ENCODE measurements around the gene URB2.

DNA sequence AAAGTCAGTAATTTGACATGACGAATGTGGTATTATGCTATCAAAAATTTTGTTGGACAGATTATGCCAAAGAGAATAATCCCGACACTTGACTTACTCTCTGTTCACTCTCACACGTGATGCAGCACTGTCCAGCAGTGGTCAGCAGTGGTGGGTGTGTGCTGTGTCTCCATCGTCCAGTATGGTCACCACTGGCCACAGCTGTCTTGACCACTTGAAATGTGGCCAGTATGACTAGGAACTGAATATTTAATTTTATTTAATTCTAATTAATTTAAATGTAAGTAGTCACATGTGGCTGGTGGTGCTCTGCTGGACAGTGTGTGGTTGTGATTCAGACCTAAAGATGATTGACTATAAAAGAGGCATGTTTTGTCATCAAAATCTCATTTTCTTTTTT is 24.0 kb downstream of the URB2 start:
- TF ChIP-seq, protein P1, sequence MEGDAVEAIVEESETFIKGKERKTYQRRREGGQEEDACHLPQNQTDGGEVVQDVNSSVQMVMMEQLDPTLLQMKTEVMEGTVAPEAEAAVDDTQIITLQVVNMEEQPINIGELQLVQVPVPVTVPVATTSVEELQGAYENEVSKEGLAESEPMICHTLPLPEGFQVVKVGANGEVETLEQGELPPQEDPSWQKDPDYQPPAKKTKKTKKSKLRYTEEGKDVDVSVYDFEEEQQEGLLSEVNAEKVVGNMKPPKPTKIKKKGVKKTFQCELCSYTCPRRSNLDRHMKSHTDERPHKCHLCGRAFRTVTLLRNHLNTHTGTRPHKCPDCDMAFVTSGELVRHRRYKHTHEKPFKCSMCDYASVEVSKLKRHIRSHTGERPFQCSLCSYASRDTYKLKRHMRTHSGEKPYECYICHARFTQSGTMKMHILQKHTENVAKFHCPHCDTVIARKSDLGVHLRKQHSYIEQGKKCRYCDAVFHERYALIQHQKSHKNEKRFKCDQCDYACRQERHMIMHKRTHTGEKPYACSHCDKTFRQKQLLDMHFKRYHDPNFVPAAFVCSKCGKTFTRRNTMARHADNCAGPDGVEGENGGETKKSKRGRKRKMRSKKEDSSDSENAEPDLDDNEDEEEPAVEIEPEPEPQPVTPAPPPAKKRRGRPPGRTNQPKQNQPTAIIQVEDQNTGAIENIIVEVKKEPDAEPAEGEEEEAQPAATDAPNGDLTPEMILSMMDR (IDR thresholded peaks at IDR 0.05; ENCODE audit: insufficient read depth, low read depth, low read length), result no peak
- no peak for TF ChIP-seq EZH2 (IDR thresholded peaks at IDR 0.05; ENCODE audit: insufficient read depth, low read length)
